B cell (primary cell): ENCODE data around the gene CD276. TPM values are rescaled to one million over a fixed set of nuclear protein-coding genes. Genes with fewer than 3 reads are reported as not detected.

ENCODE experiments used
- ATAC-seq: fragments of 200-7000 bp; cut with Tn5 transposase; one replicate; pipeline ENCODE4 v1.10.0; 2021; ENCODE audit warnings: low read depth, mild to moderate bottlenecking, moderate number of reproducible peaks, moderate library complexity
- CTCF ChIA-PET: fragments of 350-600 bp; sonication (Branson Sonifier 250); formaldehyde crosslinking; loops from one replicate; lab custom pipeline; 2021; ENCODE audit warnings: antibody characterized with exemption, inconsistent platforms; lab: Charles Lee
- POLR2A ChIA-PET: fragments of 350-600 bp; sonication (Branson Sonifier 250); formaldehyde crosslinking; loops from one replicate; lab custom pipeline; 2021; ENCODE audit warnings: antibody characterized with exemption; lab: Charles Lee
- DNase-seq: peaks from one replicate; pipeline ENCODE4 v3.0.0; 2013
- H2AFZ ChIP-seq: 2 replicates; pipeline ENCODE4 v1.6.1; 2012; ENCODE audit warnings: mild to moderate bottlenecking, low read depth, low read length; ENCODE audit not compliant: insufficient read depth, poor library complexity, severe bottlenecking
- H3K27ac ChIP-seq, 2 donors: 1 replicate in 1 of 2; 2 replicates in 1 of 2; pipeline ENCODE4 v1.5.1; 2012 to 2013; ENCODE audit warnings: low read length in 2 of 2, mild to moderate bottlenecking in 2 of 2, moderate library complexity in 1 of 2
- H3K27me3 ChIP-seq, 4 experiments: fragments of 200-600 bp in 1 of 4; sonication (generic) in 1 of 4; replicated peaks in 1 of 4; 1 replicate in 2 of 4; 2 replicates in 2 of 4; pipeline versions ENCODE4 v1.6.1 to v1.7.0; 2013 to 2016; ENCODE audit warnings: low read length in 3 of 4, mild to moderate bottlenecking in 2 of 4, mixed read lengths in 1 of 4, moderate library complexity in 1 of 4; ENCODE audit not compliant: insufficient read depth in 4 of 4, control insufficient read depth in 3 of 4; ENCODE audit errors: control extremely low read depth in 1 of 4
- H3K36me3 ChIP-seq, 2 experiments: replicated peaks in 1 of 2; 1 replicate in 1 of 2; 2 replicates in 1 of 2; pipeline versions ENCODE4 v1.6.1 to v1.7.1; 2013; ENCODE audit warnings: low read length in 1 of 2; ENCODE audit not compliant: insufficient read depth in 2 of 2, control insufficient read depth in 1 of 2; ENCODE audit errors: control extremely low read depth in 1 of 2, extremely low read depth in 1 of 2
- H3K4me1 ChIP-seq, 2 donors: fragments of 200-600 bp in 1 of 2; sonication (generic) in 1 of 2; 1 replicate in 1 of 2; 2 replicates in 1 of 2; pipeline versions ENCODE4 v1.5.1 to v1.6.1; 2013 to 2017; ENCODE audit warnings: low read length in 2 of 2; ENCODE audit not compliant: control insufficient read depth in 2 of 2, insufficient read depth in 2 of 2
- H3K4me2 ChIP-seq: replicated peaks from 2 replicates; pipeline ENCODE3; 2012; ENCODE audit warnings: mild to moderate bottlenecking, low read depth, low read length; ENCODE audit not compliant: poor library complexity, severe bottlenecking
- H3K4me3 ChIP-seq, 5 experiments: fragments of 200-600 bp in 1 of 5; sonication (generic) in 1 of 5; 1 replicate in 3 of 5; 2 replicates in 2 of 5; pipeline versions ENCODE4 v1.5.1 to v1.7.0; 2011 to 2016; ENCODE audit warnings: low read length in 4 of 5, mild to moderate bottlenecking in 4 of 5, low read depth in 2 of 5, control low read depth in 1 of 5, moderate library complexity in 1 of 5; ENCODE audit not compliant: insufficient read depth in 1 of 5; ENCODE audit errors: control extremely low read depth in 1 of 5, extremely low read depth in 1 of 5
- H3K79me2 ChIP-seq: fragments of 200-600 bp; sonication (generic); one replicate; pipeline ENCODE4 v1.6.0; 2016; ENCODE audit warnings: low read length; ENCODE audit not compliant: control insufficient read depth, insufficient read depth
- H3K9ac ChIP-seq: fragments of 200-600 bp; sonication (generic); 2 replicates; pipeline ENCODE4 v1.6.1; 2017; ENCODE audit warnings: mild to moderate bottlenecking, low read length, moderate library complexity
- H3K9me3 ChIP-seq, 3 donors: one replicate each; pipeline versions ENCODE4 v1.6.1 to v1.7.1; 2013; ENCODE audit warnings: low read length in 2 of 3; ENCODE audit not compliant: control insufficient read depth in 2 of 3, insufficient read depth in 1 of 3; ENCODE audit errors: control extremely low read depth in 1 of 3
- H4K20me1 ChIP-seq: 2 replicates; pipeline ENCODE4 v1.6.0; 2012; ENCODE audit warnings: mild to moderate bottlenecking, low read length; ENCODE audit not compliant: insufficient read depth, control insufficient read depth, poor library complexity, severe bottlenecking
- H3K27ac Mint-ChIP-seq: one replicate; pipeline ENCODE4 v1.8.0; 2021; ENCODE audit warnings: mixed read lengths
- H3K27me3 Mint-ChIP-seq: one replicate; pipeline ENCODE4 v1.8.0; 2021; ENCODE audit warnings: mixed read lengths
- H3K4me1 Mint-ChIP-seq: one replicate; pipeline ENCODE4 v1.8.0; 2021; ENCODE audit warnings: mixed read lengths
- H3K4me3 Mint-ChIP-seq: one replicate; pipeline ENCODE4 v1.8.0; 2021; ENCODE audit warnings: mixed read lengths
- H3K9me3 Mint-ChIP-seq: one replicate; pipeline ENCODE4 v1.8.0; 2022; ENCODE audit warnings: mixed read lengths; ENCODE audit not compliant: insufficient read depth
- CTCF ChIP-seq: fragments of 200-600 bp; IDR thresholded peaks from one replicate; pipeline ENCODE4 v1.8.0; 2022; ENCODE audit warnings: antibody characterized with exemption, mild to moderate bottlenecking
- EZH2 ChIP-seq: IDR thresholded peaks from 2 replicates; pipeline ENCODE4 v1.6.1; 2012; ENCODE audit warnings: borderline replicate concordance, low read depth, mild to moderate bottlenecking, moderate library complexity, low read length; ENCODE audit not compliant: insufficient read depth, poor library complexity, severe bottlenecking
- WGBS: methylation state at CpG from one replicate; pipeline ENCODE4 v1.1.5; 2013; ENCODE audit warnings: missing lambda C conversion rate; ENCODE audit not compliant: insufficient coverage; 5-methylcytosine and 5-hydroxymethylcytosine counted together
- intact Hi-C: fragments of 100-400 bp; cut with micrococcal nuclease; formaldehyde crosslinking; loops from one replicate; pipeline ENCODE4 v1.10.0; 2022
- polyA plus RNA-seq: library from polyadenylated mRNA; depleted of rRNA; stranded (reverse); fragments of >200 nt; gene quantifications from 2 replicates; pipeline ENCODE4 v1.2.3, GENCODE V29; 2012
- total RNA-seq, 2 donors: library from RNA; stranded (reverse); fragments of 120-200 nt in 1 of 2; gene quantifications; 1 replicate in 1 of 2; 2 replicates in 1 of 2; pipeline versions ENCODE4 v1.2.3 to v1.2.4, GENCODE V29; 2013 to 2022

Gene CD276
- total and polyA plus RNA-seq, 2 donors (not counting 1 experiment from before 2014, with no cell fraction given): not detected

GRCh38 chr15:73699249-73700040, 15.3 kb downstream of the CD276 start:
- Histone ChIP-seq H3K4me2 (no peak overlapping the region), H3K4me3 (no peak overlapping the region), H3K4me1 (peaks cover 6 to 7% of the 10 kb centered on the region in 2 donors), H3K36me3 (no peaks in the 10 kb centered on the region), H3K27me3 (peaks cover 0 to 25% (median 2%) of the 10 kb centered on the region in 4 experiments), H3K27ac (no peak overlapping the region), H3K9me3 (no peaks in the 10 kb centered on the region), H4K20me1 (no peaks in the 10 kb centered on the region), H3K9ac (no peak overlapping the region), H3K79me2 (no peaks in the 10 kb centered on the region), H2AFZ (no peak overlapping the region)
- CTCF ChIA-PET: interaction anchor here (0.5 to 8.8 kb wide), 20 partner anchors 8 to 464 kb away, joined by 3 to 55 read pairs (median 6); partner anchors contain the start of gene NPTN
- no peak for ATAC-seq
- Mint-ChIP-seq H3K27ac (no peak overlapping the region), H3K4me1 (peaks cover 9% of the 10 kb centered on the region), H3K4me3 (no peak overlapping the region), H3K9me3 (no peaks in the 10 kb centered on the region), H3K27me3 (peaks cover 35% of the 10 kb centered on the region)
- no peak for TF ChIP-seq CTCF
- no peak for TF ChIP-seq EZH2
- POLR2A ChIA-PET: no interaction called here
- intact Hi-C loops: loop anchor here (1.0 to 2.0 kb wide), 4 partner anchors 22 to 415 kb away; no protein-coding TSS in a partner anchor
- DNase-seq: no peak
- WGBS: 75% methylated on average over 12 of the region's 14 CpGs
